T-cell (primary cell): Measurements from ENCODE around the gene ROGDI. TPM values are rescaled to one million over a fixed set of nuclear protein-coding genes. Genes with fewer than 3 reads are reported as not detected.

Experiments used
- ATAC-seq, 4 experiments: fragments of 200-7000 bp in 3 of 4; fragments of 150-1000 bp in 1 of 4; cut with Tn5 transposase; replicated peaks in 1 of 4; 1 replicate in 3 of 4; 2 replicates in 1 of 4; pipeline ENCODE4 v1.10.0; 2021; ENCODE audit warnings: moderate library complexity in 3 of 4, mild to moderate bottlenecking in 2 of 4, moderate number of reproducible peaks in 1 of 4
- CTCF ChIA-PET, 2 donors: fragments of 300-600 bp; sonication (Branson Sonifier 250); formaldehyde crosslinking; loops; one replicate each; lab custom pipeline; 2022; ENCODE audit warnings: antibody characterized with exemption in 2 of 2; lab: Charles Lee
- POLR2A ChIA-PET, 2 donors: fragments of 300-600 bp; sonication (Branson Sonifier 250); formaldehyde crosslinking; loops; one replicate each; lab custom pipeline; 2022; ENCODE audit warnings: antibody characterized with exemption in 2 of 2; lab: Charles Lee
- DNase-seq, 35 experiments: peaks; one replicate each; pipeline versions ENCODE4 v3.0.0 to v3.0.0-alpha.2; 2013 to 2023
- H3K27ac ChIP-seq: one replicate; pipeline ENCODE4 v1.5.1; 2013; ENCODE audit warnings: low read length
- H3K27me3 ChIP-seq, 2 experiments: replicated peaks in 1 of 2; 1 replicate in 1 of 2; 2 replicates in 1 of 2; pipeline versions ENCODE4 v1.6.1 to v1.7.0; 2013; ENCODE audit warnings: low read length in 1 of 2, mixed read lengths in 1 of 2; ENCODE audit not compliant: control insufficient read depth in 2 of 2, insufficient read depth in 2 of 2; ENCODE audit errors: extremely low read depth in 1 of 2
- H3K36me3 ChIP-seq, 2 donors: 1 replicate in 1 of 2; 2 replicates in 1 of 2; pipeline versions ENCODE4 v1.6.1 to v1.7.0; 2013; ENCODE audit warnings: low read length in 1 of 2; ENCODE audit not compliant: control insufficient read depth in 2 of 2, insufficient read depth in 1 of 2; ENCODE audit errors: extremely low read depth in 1 of 2
- H3K4me1 ChIP-seq, 2 experiments: 1 replicate in 1 of 2; 2 replicates in 1 of 2; pipeline versions ENCODE4 v1.6.1 to v1.7.0; 2013; ENCODE audit warnings: low read length in 2 of 2, mixed read lengths in 1 of 2; ENCODE audit not compliant: insufficient read depth in 2 of 2, control insufficient read depth in 1 of 2; ENCODE audit errors: extremely low read depth in 1 of 2
- H3K4me3 ChIP-seq, 2 donors: 1 replicate in 1 of 2; 2 replicates in 1 of 2; pipeline versions ENCODE4 v1.5.1 to v1.7.0; 2013; ENCODE audit warnings: mild to moderate bottlenecking in 2 of 2, low read length in 1 of 2, moderate library complexity in 1 of 2; ENCODE audit not compliant: control insufficient read depth in 1 of 2; ENCODE audit errors: extremely low read depth in 1 of 2
- H3K9me3 ChIP-seq: 2 replicates; pipeline ENCODE4 v1.7.0; 2013
- H3K27ac Mint-ChIP-seq, 2 donors: one replicate each; pipeline ENCODE4 v1.8.0; 2020 to 2021; ENCODE audit warnings: mild to moderate bottlenecking in 2 of 2, mixed read lengths in 2 of 2
- H3K27me3 Mint-ChIP-seq, 2 donors: one replicate each; pipeline ENCODE4 v1.8.0; 2021 to 2022; ENCODE audit warnings: mixed read lengths in 2 of 2
- H3K36me3 Mint-ChIP-seq: one replicate; pipeline ENCODE4 v1.8.0; 2021; ENCODE audit warnings: mixed read lengths
- H3K4me1 Mint-ChIP-seq, 3 donors: one replicate each; pipeline ENCODE4 v1.8.0; 2020 to 2022; ENCODE audit warnings: mixed read lengths in 3 of 3, mild to moderate bottlenecking in 1 of 3
- H3K4me3 Mint-ChIP-seq, 3 donors: one replicate each; pipeline ENCODE4 v1.8.0; 2020 to 2022; ENCODE audit warnings: mild to moderate bottlenecking in 3 of 3, mixed read lengths in 3 of 3, moderate library complexity in 3 of 3
- H3K9me3 Mint-ChIP-seq, 3 donors: one replicate each; pipeline ENCODE4 v1.8.0; 2020 to 2022; ENCODE audit warnings: mixed read lengths in 3 of 3
- WGBS: methylation state at CpG from one replicate; pipeline ENCODE4 v1.1.5; 2013; ENCODE audit warnings: missing lambda C conversion rate; ENCODE audit not compliant: insufficient coverage; 5-methylcytosine and 5-hydroxymethylcytosine counted together
- total RNA-seq, 35 experiments: library from RNA in 6 of 35; stranded (reverse) in 6 of 35; fragments of 120-200 nt in 1 of 35; gene quantifications; one replicate each; pipeline versions ENCODE4 v1.2.1 to v1.2.4 and lab custom pipeline; 2013 to 2026

ROGDI gene
- total RNA-seq, 5 donors from 2014 or later (not counting 1 experiment from before 2014, with no cell fraction given) = 12.1 to 20.2 (median 13.2) TPM

GRCh38 chr16:4801051-4801961 is 1.1 kb downstream of the ROGDI start:
- Histone ChIP-seq H3K4me3 (peak overlapping the region; percentile 52 to 53), H3K9me3 (no peaks in the 10 kb centered on the region), H3K36me3 (peaks cover 3% of the 10 kb centered on the region in 2 donors), H3K4me1 (peaks cover 2 to 21% of the 10 kb centered on the region in 2 experiments), H3K27ac (peak overlapping the region; percentile 91), H3K27me3 (no peaks in the 10 kb centered on the region)
- peak overlapping the region; percentile 87 to 88 for H3K27ac Mint-ChIP-seq
- H3K4me3 Mint-ChIP-seq = peak overlapping the region; percentile 80 to 87 (median 84)
- 83% methylated on average over 11 of the region's 29 CpGs for WGBS
- peaks cover 7 to 21% (median 18%) of the 10 kb centered on the region in 3 donors for H3K4me1 Mint-ChIP-seq
- ATAC-seq = no peak
- H3K27me3 Mint-ChIP-seq = no peaks in the 10 kb centered on the region
- H3K9me3 Mint-ChIP-seq = no peaks in the 10 kb centered on the region
- no peak for DNase-seq
- ChIA-PET CTCF (no interaction called here), POLR2A (no interaction called here)
- peaks cover 3% of the 10 kb centered on the region for H3K36me3 Mint-ChIP-seq

- peak overlapping the region; percentile 28 to 87 (median 62) for H3K4me3 Mint-ChIP-seq
- H3K27ac Mint-ChIP-seq = peak overlapping the region; percentile 83 to 87
- Histone ChIP-seq H3K27me3 (no peaks in the 10 kb centered on the region), H3K4me3 (no peak overlapping the region), H3K9me3 (no peaks in the 10 kb centered on the region), H3K27ac (peak overlapping the region; percentile 91), H3K4me1 (peaks cover 2 to 21% of the 10 kb centered on the region in 2 experiments), H3K36me3 (peaks cover 0 to 3% of the 10 kb centered on the region in 2 donors)
- H3K36me3 Mint-ChIP-seq = peaks cover 3% of the 10 kb centered on the region
- H3K4me1 Mint-ChIP-seq = peaks cover 7 to 21% (median 18%) of the 10 kb centered on the region in 3 donors
- ChIA-PET POLR2A (no interaction called here), CTCF (no interaction called here)
- ATAC-seq = no peak
- DNase-seq = no peak
- no peaks in the 10 kb centered on the region for H3K9me3 Mint-ChIP-seq
- WGBS = 82% methylated on average over 11 of the region's 17 CpGs
- no peaks in the 10 kb centered on the region for H3K27me3 Mint-ChIP-seq
Measured at GRCh38 chr16:4800290-4801041, 2.0 kb downstream of the ROGDI start.

GRCh38 chr16:4799171-4799855 is 3.1 kb downstream of the ROGDI start:
- H3K36me3 ChIP-seq = peaks cover 0 to 3% of the 10 kb centered on the region in 2 donors
- no peaks in the 10 kb centered on the region for H3K27me3 ChIP-seq
- CTCF ChIA-PET = no interaction called here
- H3K4me3 ChIP-seq = no peak overlapping the region
- DNase-seq = no peak
- WGBS = 92% methylated on average over 17 of the region's 19 CpGs
- POLR2A ChIA-PET = no interaction called here
- no peaks in the 10 kb centered on the region for H3K27me3 Mint-ChIP-seq
- peaks cover 7 to 21% (median 18%) of the 10 kb centered on the region in 3 donors for H3K4me1 Mint-ChIP-seq
- peak overlapping the region in 1 of 2 donors; percentile 28 for H3K27ac Mint-ChIP-seq
- no peaks in the 10 kb centered on the region for H3K9me3 ChIP-seq
- H3K36me3 Mint-ChIP-seq = no peaks in the 10 kb centered on the region
- H3K9me3 Mint-ChIP-seq = no peaks in the 10 kb centered on the region
- ATAC-seq = no peak
- H3K27ac ChIP-seq = no peak overlapping the region
- H3K4me1 ChIP-seq = peaks cover 2 to 21% of the 10 kb centered on the region in 2 experiments
- peak overlapping the region in 1 of 3 donors; percentile 44 for H3K4me3 Mint-ChIP-seq

GRCh38 chr16:4798456-4798855 is 4.0 kb downstream of the ROGDI start:
- ChIA-PET CTCF (no interaction called here), POLR2A (no interaction called here)
- Mint-ChIP-seq H3K4me3 (no peak overlapping the region), H3K27ac (no peak overlapping the region), H3K36me3 (no peaks in the 10 kb centered on the region), H3K4me1 (peaks cover 7 to 19% (median 16%) of the 10 kb centered on the region in 3 donors), H3K9me3 (no peaks in the 10 kb centered on the region), H3K27me3 (no peaks in the 10 kb centered on the region)
- ATAC-seq (no peak), DNase-seq (no peak)
- Histone ChIP-seq H3K9me3 (no peaks in the 10 kb centered on the region), H3K27ac (no peak overlapping the region), H3K36me3 (peaks cover 0 to 3% of the 10 kb centered on the region in 2 donors), H3K27me3 (no peaks in the 10 kb centered on the region), H3K4me1 (peaks cover 2 to 21% of the 10 kb centered on the region in 2 experiments), H3K4me3 (no peak overlapping the region)
- 96% methylated on average over 7 of the region's 16 CpGs for WGBS

- ChIA-PET POLR2A (no interaction called here), CTCF (no interaction called here)
- DNase-seq (no peak), ATAC-seq (no peak)
- WGBS = 91% methylated on average over 15 of the region's 22 CpGs
- no peak overlapping the region for H3K4me3 ChIP-seq
- peaks cover 0 to 3% of the 10 kb centered on the region in 2 donors for H3K36me3 ChIP-seq
- H3K4me1 ChIP-seq = peaks cover 2 to 18% of the 10 kb centered on the region in 2 experiments
- no peaks in the 10 kb centered on the region for H3K9me3 ChIP-seq
- no peak overlapping the region for H3K27ac ChIP-seq
- H3K4me3 Mint-ChIP-seq = no peak overlapping the region
- no peaks in the 10 kb centered on the region for H3K27me3 Mint-ChIP-seq
- no peaks in the 10 kb centered on the region for H3K9me3 Mint-ChIP-seq
- no peaks in the 10 kb centered on the region for H3K36me3 Mint-ChIP-seq
- no peak overlapping the region for H3K27ac Mint-ChIP-seq
- H3K4me1 Mint-ChIP-seq = peaks cover 7 to 12% (median 11%) of the 10 kb centered on the region in 3 donors
- no peaks in the 10 kb centered on the region for H3K27me3 ChIP-seq
Measured at GRCh38 chr16:4797805-4798252, 4.6 kb downstream of the ROGDI start.
